MM.1S (cell line): Measurements from ENCODE around the gene RC3H2.

ENCODE experiments used
- CTCF ChIP-seq: fragments of 300-600 bp; sonication (generic); IDR thresholded peaks from 2 replicates; pipeline ENCODE4 v1.5.1; 2016; ENCODE audit warnings: antibody characterized with exemption, low read length, mixed read lengths
- EZH2phosphoT487 ChIP-seq: fragments of 300-600 bp; sonication (generic); IDR thresholded peaks from 2 replicates; pipeline ENCODE4 v1.6.1; 2018; ENCODE audit warnings: antibody characterized with exemption, low read length

GRCh38 chr9:122931226-122932121 is 26.3 kb upstream of the RC3H2 start, which contains the start of gene ZBTB26:
- no peak for TF ChIP-seq CTCF
- TF ChIP-seq EZH2phosphoT487 = no peak
